ENCODE data around the gene LGALS9.

GRCh38 chr17:27597188-27597580 is 33.8 kb upstream of the LGALS9 start:
- TF ChIP-seq CTCF (IDR thresholded peaks at IDR 0.05; ENCODE audit: low read depth, low read length) (no peak), EZH2phosphoT487 (IDR thresholded peaks at IDR 0.05; ENCODE audit: low read depth) (no peak)
